Epidermal melanocyte (primary cell): ENCODE results near the gene CRTC3.
A peak's percentile ranks its signal among the peaks of the same experiment; 100 is the strongest.
"Not testable (repeated sequence)": the region's sequence is repeated elsewhere in the genome, so short reads cannot be mapped to it uniquely, and the experiment has no call there.

Experiments
- DNase-seq: peaks from one replicate; pipeline ENCODE4 v3.0.0; 2011; ENCODE audit warnings: low spot score; ENCODE audit not compliant: insufficient read length

The CRTC3 gene

GRCh38 chr15:90529371-90530249 is at the start of gene CRTC3:
Gene CRTC3, plus strand, starts transcription at chr15:90529923. Its CDS starts 149 bp downstream, at chr15:90530072.
- DNase-seq = peak; percentile 67

- DNase-seq = no peak
Measured at GRCh38 chr15:90481023-90481422, 48.7 kb upstream of the CRTC3 start.

- DNase-seq = no peak
Measured at GRCh38 chr15:90482124-90483011, 47.4 kb upstream of the CRTC3 start.

GRCh38 chr15:90483012-90483307 is 46.8 kb upstream of the CRTC3 start:
- DNase-seq = no peak

- no peak for DNase-seq
Measured at GRCh38 chr15:90483637-90484036, 46.1 kb upstream of the CRTC3 start.

- DNase-seq = no peak
Measured at GRCh38 chr15:90487186-90487585, 42.5 kb upstream of the CRTC3 start.

GRCh38 chr15:90489514-90489913 is 40.2 kb upstream of the CRTC3 start:
- DNase-seq = no peak

- no peak for DNase-seq
Measured at GRCh38 chr15:90489944-90490343, 39.8 kb upstream of the CRTC3 start.

- no peak for DNase-seq
Measured at GRCh38 chr15:90493647-90494046, 36.1 kb upstream of the CRTC3 start.

GRCh38 chr15:90495067-90495466 is 34.7 kb upstream of the CRTC3 start:
- DNase-seq = no peak

- DNase-seq = no peak
Measured at GRCh38 chr15:90496791-90497190, 32.9 kb upstream of the CRTC3 start.

- no peak for DNase-seq
Measured at GRCh38 chr15:90497376-90497775, 32.3 kb upstream of the CRTC3 start.

GRCh38 chr15:90497912-90498311 is 31.8 kb upstream of the CRTC3 start:
- no peak for DNase-seq

GRCh38 chr15:90500171-90500570 is 29.6 kb upstream of the CRTC3 start:
- DNase-seq = no peak

GRCh38 chr15:90501898-90502297 is 27.8 kb upstream of the CRTC3 start:
- DNase-seq = no peak

GRCh38 chr15:90510781-90511180 is 18.9 kb upstream of the CRTC3 start:
- not testable (repeated sequence) for DNase-seq

GRCh38 chr15:90511211-90511618 is 18.5 kb upstream of the CRTC3 start:
- not testable (repeated sequence) for DNase-seq

GRCh38 chr15:90512276-90512675 is 17.4 kb upstream of the CRTC3 start:
- DNase-seq = no peak

GRCh38 chr15:90512981-90513380 is 16.7 kb upstream of the CRTC3 start:
- DNase-seq = no peak

- no peak for DNase-seq
Measured at GRCh38 chr15:90513448-90513847, 16.3 kb upstream of the CRTC3 start.

GRCh38 chr15:90513893-90514292 is 15.8 kb upstream of the CRTC3 start:
- DNase-seq = not testable (repeated sequence)

- no peak for DNase-seq
Measured at GRCh38 chr15:90519688-90520087, 10.0 kb upstream of the CRTC3 start.
